Fibroblast of lung (primary cell): ENCODE data around the gene SNX8. TPM values are rescaled to one million over a fixed set of nuclear protein-coding genes. Genes with fewer than 3 reads are reported as not detected.
A peak's percentile ranks its signal among the peaks of the same experiment; 100 is the strongest.

ENCODE experiments used
- DNase-seq, 2 donors: peaks; one replicate each; pipeline versions ENCODE4 v3.0.0 to v3.0.0-alpha.2; 2010; ENCODE audit warnings: low read depth in 2 of 2
- H2AFZ ChIP-seq: 2 replicates; pipeline ENCODE4 v1.5.1; 2012; ENCODE audit warnings: low read length, control low read depth, inconsistent platforms
- H3K27ac ChIP-seq: 2 replicates; pipeline ENCODE4 v1.5.1; 2011; ENCODE audit warnings: low read length, control low read depth; ENCODE audit not compliant: insufficient read depth
- H3K27me3 ChIP-seq: 2 replicates; pipeline ENCODE4 v1.5.1; 2011; ENCODE audit warnings: mild to moderate bottlenecking, low read length; ENCODE audit not compliant: control insufficient read depth, insufficient read depth
- H3K36me3 ChIP-seq: 2 replicates; pipeline ENCODE4 v1.5.1; 2011; ENCODE audit warnings: low read length; ENCODE audit not compliant: control insufficient read depth, insufficient read depth
- H3K4me1 ChIP-seq: 2 replicates; pipeline ENCODE4 v1.5.1; 2011; ENCODE audit warnings: low read length; ENCODE audit not compliant: control insufficient read depth, insufficient read depth; ENCODE audit errors: extremely low read depth
- H3K4me2 ChIP-seq: 2 replicates; pipeline ENCODE4 v1.5.1; 2011; ENCODE audit warnings: low read length, control low read depth; ENCODE audit not compliant: insufficient read depth; ENCODE audit errors: extremely low read depth
- H3K4me3 ChIP-seq, 4 experiments: fragments of 200-600 bp in 1 of 4; sonication (generic) in 1 of 4; replicated peaks in 1 of 4; 2 replicates each; pipeline ENCODE4 v1.5.1; 2011 to 2016; ENCODE audit warnings: low read length in 4 of 4, low read depth in 3 of 4, mild to moderate bottlenecking in 3 of 4, control low read depth in 2 of 4, inconsistent platforms in 1 of 4, mixed read lengths in 1 of 4; ENCODE audit not compliant: insufficient read depth in 1 of 4; ENCODE audit errors: control extremely low read depth in 1 of 4
- H3K79me2 ChIP-seq: 2 replicates; pipeline ENCODE4 v1.5.1; 2012; ENCODE audit warnings: mild to moderate bottlenecking, low read length, inconsistent platforms; ENCODE audit not compliant: control insufficient read depth, insufficient read depth
- H3K9ac ChIP-seq: 2 replicates; pipeline ENCODE4 v1.5.1; 2011; ENCODE audit warnings: mild to moderate bottlenecking, low read length, control low read depth; ENCODE audit not compliant: insufficient read depth
- H3K9me3 ChIP-seq: 2 replicates; pipeline ENCODE4 v1.5.1; 2012; ENCODE audit warnings: low read depth, low read length; ENCODE audit not compliant: control insufficient read depth, insufficient read depth
- H4K20me1 ChIP-seq: 2 replicates; pipeline ENCODE4 v1.5.1; 2011; ENCODE audit warnings: low read length; ENCODE audit not compliant: control insufficient read depth, insufficient read depth; ENCODE audit errors: extremely low read depth
- EZH2 ChIP-seq: IDR thresholded peaks from 2 replicates; pipeline ENCODE4 v1.5.1; 2012; ENCODE audit warnings: low read length, control low read depth, mild to moderate bottlenecking; ENCODE audit errors: missing control alignments
- polyA plus RNA-seq, 2 donors: library from polyadenylated mRNA; depleted of rRNA in 1 of 2; stranded (reverse) in 1 of 2; unstranded in 1 of 2; fragments of >200 nt; gene quantifications; 2 replicates each; pipeline ENCODE4 v1.2.1, GENCODE V29; 2011 to 2012; ENCODE audit warnings: missing spikeins in 1 of 2
- total RNA-seq: library from RNA; depleted of rRNA; stranded (reverse); fragments of >200 nt; gene quantifications from 2 replicates; pipeline ENCODE4 v1.2.1, GENCODE V29; 2014
- TF ChIP-seq, protein P1 (sequence below), 2 donors: IDR thresholded peaks in 1 of 2; conservative IDR thresholded peaks in 1 of 2; 1 replicate in 1 of 2; 2 replicates in 1 of 2; pipeline ENCODE4 v1.5.1; 2011 to 2012; ENCODE audit warnings: low read length in 2 of 2, control low read depth in 1 of 2, inconsistent platforms in 1 of 2, low read depth in 1 of 2, mild to moderate bottlenecking in 1 of 2

Gene SNX8
- total and polyA plus RNA-seq, 2 donors (not counting 1 experiment from before 2014, with no cell fraction given): 13.2 to 27.4 TPM

DNA sequence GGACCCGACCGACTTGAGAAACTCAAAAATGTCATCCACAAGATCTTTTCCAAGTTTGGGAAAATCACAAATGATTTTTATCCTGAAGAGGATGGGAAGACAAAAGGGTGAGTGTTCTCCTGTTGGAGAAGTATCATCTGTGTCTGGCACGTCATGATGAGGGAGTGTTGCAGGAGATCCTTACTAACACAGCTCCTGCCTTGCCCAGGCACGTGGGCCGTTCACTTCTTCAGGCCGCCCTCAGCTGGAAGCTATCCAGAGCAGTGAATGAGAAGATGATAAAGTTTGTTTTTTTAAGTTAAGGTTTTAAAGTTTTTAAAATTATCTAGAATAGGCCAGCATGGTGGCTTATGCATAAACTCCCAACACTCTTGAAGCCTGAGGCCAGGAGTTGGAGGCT, 46.6 kb upstream of the SNX8 start:
- peaks cover 28% of the 10 kb centered on the region for H3K36me3 ChIP-seq
- no peaks in the 10 kb centered on the region for H3K4me1 ChIP-seq
- peaks cover 2% of the 10 kb centered on the region for H4K20me1 ChIP-seq

DNA sequence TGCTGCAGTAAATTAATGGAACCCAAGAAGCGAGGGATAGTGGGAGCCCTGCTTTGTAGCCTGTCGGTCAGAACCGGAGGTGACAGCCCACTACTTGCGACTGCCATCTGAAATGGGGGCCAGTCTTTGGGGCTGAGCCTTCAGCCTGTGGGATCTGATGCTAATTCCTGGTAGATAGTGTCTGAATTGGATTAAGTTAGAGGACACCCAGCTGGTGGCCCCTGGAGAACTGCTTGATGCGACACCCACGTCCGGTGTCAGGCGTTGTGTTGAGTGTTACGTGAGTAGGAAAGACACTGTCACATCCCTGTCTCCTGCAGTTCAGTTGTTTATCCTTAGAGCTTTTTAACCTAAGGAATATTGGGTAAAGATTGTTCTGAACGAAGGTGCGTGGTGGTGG, 45.4 kb upstream of the SNX8 start:
- Histone ChIP-seq H3K27ac (no peak overlapping the region), H3K4me3 (no peak overlapping the region), H3K4me2 (no peak overlapping the region), H3K79me2 (peaks cover 72% of the 10 kb centered on the region), H4K20me1 (peaks cover 2% of the 10 kb centered on the region), H2AFZ (no peak overlapping the region), H3K4me1 (no peaks in the 10 kb centered on the region), H3K9me3 (no peaks in the 10 kb centered on the region), H3K36me3 (peaks cover 22% of the 10 kb centered on the region), H3K9ac (no peak overlapping the region), H3K27me3 (no peaks in the 10 kb centered on the region)
- no peak for TF ChIP-seq EZH2
- TF ChIP-seq, protein P1, sequence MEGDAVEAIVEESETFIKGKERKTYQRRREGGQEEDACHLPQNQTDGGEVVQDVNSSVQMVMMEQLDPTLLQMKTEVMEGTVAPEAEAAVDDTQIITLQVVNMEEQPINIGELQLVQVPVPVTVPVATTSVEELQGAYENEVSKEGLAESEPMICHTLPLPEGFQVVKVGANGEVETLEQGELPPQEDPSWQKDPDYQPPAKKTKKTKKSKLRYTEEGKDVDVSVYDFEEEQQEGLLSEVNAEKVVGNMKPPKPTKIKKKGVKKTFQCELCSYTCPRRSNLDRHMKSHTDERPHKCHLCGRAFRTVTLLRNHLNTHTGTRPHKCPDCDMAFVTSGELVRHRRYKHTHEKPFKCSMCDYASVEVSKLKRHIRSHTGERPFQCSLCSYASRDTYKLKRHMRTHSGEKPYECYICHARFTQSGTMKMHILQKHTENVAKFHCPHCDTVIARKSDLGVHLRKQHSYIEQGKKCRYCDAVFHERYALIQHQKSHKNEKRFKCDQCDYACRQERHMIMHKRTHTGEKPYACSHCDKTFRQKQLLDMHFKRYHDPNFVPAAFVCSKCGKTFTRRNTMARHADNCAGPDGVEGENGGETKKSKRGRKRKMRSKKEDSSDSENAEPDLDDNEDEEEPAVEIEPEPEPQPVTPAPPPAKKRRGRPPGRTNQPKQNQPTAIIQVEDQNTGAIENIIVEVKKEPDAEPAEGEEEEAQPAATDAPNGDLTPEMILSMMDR (conservative IDR thresholded peaks at IDR 0.05 in 1 of 2, IDR thresholded peaks at IDR 0.05 in 1 of 2; ENCODE audit: low read depth in 1 of 2, low read length in 2 of 2): no peak
- DNase-seq: no peak

More for the DNA sequence above, 46.6 kb upstream of the SNX8 start:
- Histone ChIP-seq H3K9me3 (no peaks in the 10 kb centered on the region), H3K9ac (no peak overlapping the region), H3K4me3 (no peak overlapping the region), H2AFZ (no peak overlapping the region), H3K4me2 (no peak overlapping the region), H3K27me3 (no peaks in the 10 kb centered on the region), H3K79me2 (peaks cover 62% of the 10 kb centered on the region), H3K27ac (no peak overlapping the region)
- DNase-seq: peak in 1 of 2 donors; percentile 29
- no peak for TF ChIP-seq EZH2
- TF ChIP-seq, protein P1 (conservative IDR thresholded peaks at IDR 0.05 in 1 of 2, IDR thresholded peaks at IDR 0.05 in 1 of 2; ENCODE audit: low read depth in 1 of 2, low read length in 2 of 2): no peak

DNA sequence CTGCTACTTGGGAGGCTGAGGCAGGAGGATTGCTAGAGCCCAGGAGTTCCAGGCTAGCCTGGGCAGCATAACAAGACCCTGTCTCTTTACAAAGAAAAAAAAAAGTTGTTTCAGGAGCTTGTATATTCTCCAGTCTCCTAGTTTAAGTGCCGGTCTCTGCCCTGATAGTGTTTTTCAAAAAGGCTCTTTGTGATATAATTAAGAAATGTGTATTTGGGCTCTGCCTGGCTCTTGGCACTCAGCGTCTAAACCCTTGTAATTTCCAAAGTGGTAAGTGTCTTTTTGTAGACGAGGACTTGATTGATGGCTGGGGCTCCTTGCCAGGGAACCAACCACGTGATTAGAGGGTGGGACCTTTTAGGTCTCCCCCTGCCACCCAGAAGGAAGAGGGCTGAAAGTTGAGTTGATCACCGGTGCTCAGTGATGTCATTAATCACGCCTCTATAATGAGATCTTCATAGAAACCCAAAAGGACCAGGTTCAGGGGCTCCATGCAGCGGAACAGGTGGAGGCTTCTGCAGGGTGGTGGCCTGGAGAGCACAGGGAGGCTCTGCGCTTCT, 44.8 kb upstream of the SNX8 start:
- H3K36me3 ChIP-seq: peaks cover 17% of the 10 kb centered on the region
- no peak overlapping the region for H3K9ac ChIP-seq

More for the DNA sequence above, 44.8 kb upstream of the SNX8 start:
- peak overlapping the region; percentile 20 for H3K4me2 ChIP-seq
- TF ChIP-seq EZH2: no peak
- TF ChIP-seq, protein P1 (conservative IDR thresholded peaks at IDR 0.05 in 1 of 2, IDR thresholded peaks at IDR 0.05 in 1 of 2; ENCODE audit: low read depth in 1 of 2, low read length in 2 of 2): no peak
- H3K27me3 ChIP-seq: no peaks in the 10 kb centered on the region
- no peak for DNase-seq
- H2AFZ ChIP-seq: no peak overlapping the region
- H4K20me1 ChIP-seq: peaks cover 2% of the 10 kb centered on the region
- H3K4me1 ChIP-seq: no peaks in the 10 kb centered on the region
- H3K4me3 ChIP-seq: no peak overlapping the region
- peaks cover 72% of the 10 kb centered on the region for H3K79me2 ChIP-seq
- H3K27ac ChIP-seq: no peak overlapping the region
- H3K9me3 ChIP-seq: no peaks in the 10 kb centered on the region
